Gastrocnemius medialis (tissue), 4 donors: ENCODE results near the gene THRAP3. TPM values are rescaled to one million over a fixed set of nuclear protein-coding genes. Genes with fewer than 3 reads are reported as not detected.
A peak's percentile ranks its signal among the peaks of the same experiment; 100 is the strongest.

Source experiments
- ATAC-seq, 2 donors: fragments of 150-250 bp; one replicate each; pipeline ENCODE4 v1.9.1; 2016
- DNase-seq, 2 donors: peaks; one replicate each; pipeline ENCODE4 v3.0.0-alpha.2; 2019
- H3K27ac ChIP-seq, 4 donors: fragments of 200-600 bp; sonication (generic); 1 replicate in 1 of 4; 2 replicates in 3 of 4; pipeline ENCODE4 v1.5.1; 2016 to 2018; ENCODE audit warnings: mild to moderate bottlenecking in 2 of 4, moderate library complexity in 1 of 4
- H3K27me3 ChIP-seq, 3 donors: fragments of 200-600 bp; sonication (generic) in 2 of 3; 1 replicate in 1 of 3; 2 replicates in 2 of 3; pipeline versions ENCODE4 v1.5.1 to v1.6.0; 2016 to 2019; ENCODE audit warnings: mild to moderate bottlenecking in 1 of 3, moderate library complexity in 1 of 3
- H3K36me3 ChIP-seq, 2 donors: fragments of 200-600 bp; sonication (generic) in 1 of 2; one replicate each; pipeline ENCODE4 v1.5.1; 2017 to 2018
- H3K4me1 ChIP-seq, 2 donors: fragments of 200-600 bp; sonication (generic) in 1 of 2; one replicate each; pipeline ENCODE4 v1.5.1; 2016 to 2017; ENCODE audit warnings: mild to moderate bottlenecking in 2 of 2
- H3K4me3 ChIP-seq, 4 donors: fragments of 200-600 bp; sonication (generic) in 3 of 4; 1 replicate in 1 of 4; 2 replicates in 3 of 4; pipeline ENCODE4 v1.5.1; 2016 to 2019; ENCODE audit warnings: mild to moderate bottlenecking in 2 of 4
- H3K9me3 ChIP-seq, 3 donors: fragments of 200-600 bp; sonication (generic) in 2 of 3; 1 replicate in 1 of 3; 2 replicates in 2 of 3; pipeline ENCODE4 v1.5.1; 2016 to 2019
- CTCF ChIP-seq, 5 experiments: fragments of 450-650 bp in 3 of 5; fragments of 200-600 bp in 2 of 5; sonication (generic) in 2 of 5; IDR thresholded peaks in 4 of 5; conservative IDR thresholded peaks in 1 of 5; 1 replicate in 4 of 5; 2 replicates in 1 of 5; pipeline ENCODE4 v1.5.1; 2016 to 2019; ENCODE audit warnings: antibody characterized with exemption in 5 of 5, mild to moderate bottlenecking in 3 of 5, moderate library complexity in 3 of 5
- POLR2A ChIP-seq, 2 donors: fragments of 450-650 bp; IDR thresholded peaks; one replicate each; pipeline ENCODE4 v1.6.1; 2017; ENCODE audit warnings: antibody characterized with exemption in 2 of 2, mild to moderate bottlenecking in 2 of 2, moderate library complexity in 2 of 2
- in situ Hi-C, 4 donors: fragments of 200-750 bp; cut with MboI; loops; one replicate each; pipeline versions ENCODE4 v1.15.0 to v1.8.0; 2017; ENCODE audit warnings: low sequenced_read_pairs in 4 of 4
- intact Hi-C: fragments of 100-400 bp; cut with DNase I; formaldehyde crosslinking; loops from one replicate; pipeline ENCODE4 v1.15.1; 2023; ENCODE audit warnings: low total_unique reads
- total RNA-seq, 4 donors: library from RNA; depleted of rRNA; stranded (reverse); fragments of >200 nt; gene quantifications; one replicate each; pipeline versions ENCODE4 v1.1.0 to v1.2.3, GENCODE V29; 2016

Gene THRAP3
- total RNA-seq, 4 donors from 2014 or later = 88.2 to 174 (median 146) TPM

DNA sequence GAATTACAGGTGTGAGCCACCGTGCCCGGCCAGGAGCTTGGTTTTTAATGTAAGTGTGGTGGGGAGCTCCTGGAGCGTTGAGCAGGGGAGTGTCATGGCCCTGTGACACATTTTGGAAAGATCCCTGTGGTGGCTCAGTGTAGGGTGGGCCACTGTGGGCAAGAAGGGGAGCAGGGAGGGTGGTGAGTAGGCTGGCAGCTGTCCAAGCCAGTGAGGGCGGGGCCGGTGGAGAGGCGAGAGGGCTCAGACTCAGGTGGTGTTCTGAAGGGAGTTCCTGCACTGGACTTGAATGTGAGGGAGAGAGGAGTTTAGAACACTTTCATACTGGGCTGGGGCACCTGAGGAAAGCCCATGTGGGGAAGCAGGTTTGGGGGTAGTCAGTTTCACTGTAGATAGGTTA, 102.3 kb downstream of the THRAP3 start:
- ATAC-seq (no peak), DNase-seq (no peak)
- TF ChIP-seq CTCF (IDR thresholded peaks at IDR 0.05 in 4 of 5, conservative IDR thresholded peaks at IDR 0.05 in 1 of 5) = no peak
- TF ChIP-seq POLR2A (IDR thresholded peaks at IDR 0.05) = no peak
- Histone ChIP-seq H3K4me1 (peaks cover 6 to 10% of the 10 kb centered on the region in 2 donors), H3K27ac (no peak overlapping the region), H3K36me3 (no peaks in the 10 kb centered on the region), H3K9me3 (no peaks in the 10 kb centered on the region), H3K4me3 (no peak overlapping the region), H3K27me3 (peaks cover 0 to 18% (median 0%) of the 10 kb centered on the region in 3 donors)
- intact Hi-C loops = no loop called here
- in situ Hi-C loops = no loop called here

GRCh38 chr1:36327421-36328087, 103.3 kb downstream of the THRAP3 start:
- Histone ChIP-seq H3K36me3 (no peaks in the 10 kb centered on the region), H3K27me3 (peaks cover 0 to 10% (median 0%) of the 10 kb centered on the region in 3 donors), H3K9me3 (no peaks in the 10 kb centered on the region), H3K4me1 (peaks cover 4 to 10% of the 10 kb centered on the region in 2 donors), H3K4me3 (no peak overlapping the region), H3K27ac (no peak overlapping the region)
- DNase-seq (no peak), ATAC-seq (no peak)
- intact Hi-C loops = no loop called here
- TF ChIP-seq CTCF (IDR thresholded peaks at IDR 0.05 in 4 of 5, conservative IDR thresholded peaks at IDR 0.05 in 1 of 5) (no peak), POLR2A (IDR thresholded peaks at IDR 0.05) (no peak)
- in situ Hi-C loops = no loop called here

DNA sequence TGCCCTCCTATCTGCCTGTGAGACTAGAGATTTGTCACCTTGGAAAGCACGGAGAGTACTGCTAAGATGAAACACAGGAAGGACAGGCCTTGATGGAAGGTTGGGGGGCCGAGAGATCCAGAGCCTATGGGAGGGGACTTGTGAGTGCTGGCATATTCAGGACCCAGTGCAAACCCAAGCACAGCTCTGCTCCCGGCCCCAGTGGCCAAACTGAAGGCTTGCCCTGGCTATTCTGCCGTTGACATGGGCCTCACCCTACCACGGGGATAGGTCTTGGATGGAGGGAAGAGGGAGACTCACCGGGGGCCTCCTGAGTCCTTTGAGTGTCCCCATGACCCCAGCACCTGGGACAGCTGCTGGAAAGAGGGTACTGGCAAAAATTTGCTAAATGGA, 103.8 kb downstream of the THRAP3 start:
- TF ChIP-seq POLR2A (IDR thresholded peaks at IDR 0.05) = no peak
- no peak for TF ChIP-seq CTCF (IDR thresholded peaks at IDR 0.05 in 4 of 5, conservative IDR thresholded peaks at IDR 0.05 in 1 of 5)
- Histone ChIP-seq H3K4me3 (no peak overlapping the region), H3K4me1 (peaks cover under 1 to 10% of the 10 kb centered on the region in 2 donors), H3K27ac (no peak overlapping the region), H3K9me3 (no peaks in the 10 kb centered on the region), H3K36me3 (no peaks in the 10 kb centered on the region), H3K27me3 (peaks cover 0 to 5% (median 0%) of the 10 kb centered on the region in 3 donors)
- ATAC-seq = no peak
- in situ Hi-C loops = no loop called here
- intact Hi-C loops = no loop called here
- DNase-seq = no peak

DNA sequence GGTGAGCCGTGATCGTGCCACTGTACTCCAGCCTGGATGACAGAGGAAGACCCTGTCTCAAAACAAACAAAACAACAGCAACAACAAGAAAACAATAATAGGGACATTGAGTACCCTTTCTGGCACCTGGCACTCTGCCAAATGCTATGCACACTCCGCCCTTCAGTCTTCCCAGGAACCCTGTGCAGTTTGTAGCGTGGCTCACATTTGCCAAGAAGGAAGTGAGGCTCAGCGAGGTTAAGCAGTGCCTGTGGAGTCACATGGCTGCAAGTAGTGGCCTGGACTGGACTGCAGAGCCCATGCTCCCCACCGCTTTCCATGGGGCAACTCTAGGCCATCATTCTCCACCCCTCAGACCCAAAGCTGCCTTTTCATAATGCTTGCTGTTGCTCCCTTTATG, 104.5 kb downstream of the THRAP3 start:
- intact Hi-C loops = no loop called here
- DNase-seq = no peak
- Histone ChIP-seq H3K36me3 (no peaks in the 10 kb centered on the region), H3K9me3 (no peaks in the 10 kb centered on the region), H3K27me3 (peaks cover 0 to 3% (median 0%) of the 10 kb centered on the region in 3 donors), H3K4me3 (no peak overlapping the region), H3K4me1 (peaks cover 0 to 10% of the 10 kb centered on the region in 2 donors), H3K27ac (no peak overlapping the region)
- peak; percentile 30 to 60 for ATAC-seq
- TF ChIP-seq POLR2A (IDR thresholded peaks at IDR 0.05) (no peak), CTCF (IDR thresholded peaks at IDR 0.05 in 4 of 5, conservative IDR thresholded peaks at IDR 0.05 in 1 of 5) (no peak)
- in situ Hi-C loops = no loop called here
